PC-3 (cell line): ENCODE results near the gene MSH3.

ENCODE experiments used
- CTCF ChIP-seq: fragments of 300-600 bp; sonication (generic); conservative IDR thresholded peaks from 2 replicates; pipeline ENCODE4 v1.5.1; 2017; ENCODE audit warnings: antibody characterized with exemption, low read depth, mild to moderate bottlenecking, low read length
- EZH2 ChIP-seq: fragments of 300-600 bp; sonication (generic); IDR thresholded peaks from one replicate; pipeline ENCODE4 v1.6.1; 2017; ENCODE audit warnings: antibody characterized with exemption, mild to moderate bottlenecking, low read length; ENCODE audit not compliant: unreplicated experiment
- EZH2phosphoT487 ChIP-seq: fragments of 300-600 bp; sonication (generic); IDR thresholded peaks from 2 replicates; pipeline ENCODE4 v1.6.1; 2018; ENCODE audit warnings: mild to moderate bottlenecking, antibody characterized with exemption, low read length, borderline replicate concordance

GRCh38 chr5:80712919-80713318 lies 58.5 kb downstream of the MSH3 start:
- TF ChIP-seq CTCF (no peak), EZH2 (no peak), EZH2phosphoT487 (no peak)
